Measurements from ENCODE around the gene ZNF227. TPM values are rescaled to one million over a fixed set of nuclear protein-coding genes. Genes with fewer than 3 reads are reported as not detected.

The ZNF227 gene
- total RNA-seq, 1 experiment from 2014 or later = 22.6 TPM

GRCh38 chr19:44284968-44285367 is 72.6 kb downstream of the ZNF227 start:
- peaks cover 36 to 60% (median 57%) of the 10 kb centered on the region in 3 experiments for H3K36me3 Mint-ChIP-seq (ENCODE audit: insufficient read depth in 1 of 3, low read depth in 3 of 3)
- Histone ChIP-seq H4K8ac (replicated peaks; ENCODE audit: insufficient read length, low read depth, low read length) (no peak overlapping the region), H3K9ac (ENCODE audit: extremely low read depth, insufficient read length, low read length) (no peak overlapping the region), H2BK120ac (ENCODE audit: low read depth, low read length, poor library complexity, severe bottlenecking) (no peak overlapping the region), H4K5ac (ENCODE audit: insufficient read length, low read depth, low read length) (no peak overlapping the region), H3K18ac (ENCODE audit: insufficient read length, low read depth, low read length) (no peak overlapping the region), H3K4me2 (ENCODE audit: insufficient read depth, insufficient read length, low read length) (no peak overlapping the region), H3K23me2 (ENCODE audit: insufficient read length, low read depth, low read length, poor library complexity, severe bottlenecking) (no peaks in the 10 kb centered on the region), H3K23ac (ENCODE audit: insufficient read length, low read depth, low read length) (no peak overlapping the region), H3K56ac (ENCODE audit: insufficient read length, low read depth, low read length) (no peak overlapping the region), H4K20me1 (ENCODE audit: control insufficient read depth, insufficient read depth, insufficient read length) (no peaks in the 10 kb centered on the region), H3K27me3 (ENCODE audit: insufficient read depth, low read length) (no peaks in the 10 kb centered on the region), H3K27ac (ENCODE audit: insufficient read length, low read depth, low read length) (no peak overlapping the region), H4K91ac (ENCODE audit: insufficient read length, low read depth, low read length) (no peak overlapping the region), H3K4ac (ENCODE audit: low read depth, low read length) (no peak overlapping the region), H2BK15ac (ENCODE audit: low read depth, low read length) (no peak overlapping the region), H3K79me2 (ENCODE audit: insufficient read depth, low read length) (no peaks in the 10 kb centered on the region), H2BK5ac (ENCODE audit: insufficient read length, low read length) (no peak overlapping the region), H2BK12ac (ENCODE audit: insufficient read length, low read depth, low read length) (no peak overlapping the region), H2BK20ac (ENCODE audit: low read depth, low read length, poor library complexity, severe bottlenecking) (no peak overlapping the region), H3K4me1 (ENCODE audit: insufficient read depth, low read length) (no peaks in the 10 kb centered on the region), H2AK5ac (ENCODE audit: insufficient read length, low read length) (no peak overlapping the region), H3K79me1 (ENCODE audit: insufficient read depth, low read depth, low read length, poor library complexity, severe bottlenecking) (no peaks in the 10 kb centered on the region), H3K9me3 (ENCODE audit: control insufficient read depth, low read depth, low read length) (no peaks in the 10 kb centered on the region), H2AFZ (ENCODE audit: low read length) (no peak overlapping the region), H3K14ac (ENCODE audit: insufficient read depth, low read length) (no peak overlapping the region), H3T11ph (ENCODE audit: low read length) (no peak overlapping the region)
- H3K4me3 Mint-ChIP-seq = no peak overlapping the region
- peaks cover 6 to 7% of the 10 kb centered on the region in 2 experiments; a peak in 3 of 4 replicates for H3K4me1 Mint-ChIP-seq
- H3K27ac Mint-ChIP-seq = no peak overlapping the region
- DNase-seq = no peak
- TF ChIP-seq CTCF (conservative IDR thresholded peaks at IDR 0.05) = no peak
- H3K27me3 Mint-ChIP-seq (ENCODE audit: low read depth) = no peaks in the 10 kb centered on the region; the same call in 1 of the 2 replicates
- peaks cover 32 to 71% of the 10 kb centered on the region in 2 experiments for H3K9me3 Mint-ChIP-seq
- WGBS (ENCODE audit: extremely low coverage, insufficient read length, low lambda C conversion rate) = no CpG with 5 or more reads among the region's 4 CpGs

Other genes starting within 250 kb of the ZNF227 start
- 8.1 and 10.1 TPM in 2 replicates for gene ZNF155, start 228.3 kb upstream of the ZNF227 start, total RNA-seq (2021)
- 3.1 and 3.5 TPM in 2 replicates for gene ZNF230, start 209.6 kb upstream of the ZNF227 start, total RNA-seq (2021)
- gene ZNF222, start 187.2 kb upstream of the ZNF227 start, total RNA-seq (2021) = 5.4 and 6.6 TPM in 2 replicates
- gene ZNF223, start 160.5 kb upstream of the ZNF227 start, total RNA-seq (2021) = 4.3 and 4.8 TPM in 2 replicates
- 2.6 and 3.0 TPM in 2 replicates for gene ZNF284, start 140.4 kb upstream of the ZNF227 start, total RNA-seq (2021)
- 15.2 and 19.0 TPM in 2 replicates for gene ZNF224, start 118.2 kb upstream of the ZNF227 start, total RNA-seq (2021)
- 3.9 and 4.8 TPM in 2 replicates for gene ZNF225, start 99.1 kb upstream of the ZNF227 start, total RNA-seq (2021)
- gene ZNF234, start 71.0 kb upstream of the ZNF227 start, total RNA-seq (2021) = 12.4 TPM in 2 replicates
- 12.1 and 15.3 TPM in 2 replicates for gene ZNF226, start 47.4 kb upstream of the ZNF227 start, total RNA-seq (2021)
- gene ZNF233, start 47.4 kb downstream of the ZNF227 start, total RNA-seq (2021) = 1.9 and 2.5 TPM in 2 replicates
- 5.4 and 6.6 TPM in 2 replicates for gene ZNF235, start 92.5 kb downstream of the ZNF227 start, total RNA-seq (2021)
- gene ZNF112, start 144.1 kb downstream of the ZNF227 start, total RNA-seq (2021) = 3.3 and 4.2 TPM in 2 replicates
- 3.9 TPM in 2 replicates for gene ZNF285, start 189.1 kb downstream of the ZNF227 start, total RNA-seq (2021)
- 5.6 and 7.4 TPM in 2 replicates for gene ZNF229, start 235.9 kb downstream of the ZNF227 start, total RNA-seq (2021)

All from H9 (cell line).